HG02885 (cell line): Measurements from ENCODE around the gene KIF4A.

Experiments used
- ATAC-seq: cut with Tn5 transposase; IDR thresholded peaks from one replicate; pipeline ENCODE4 v1.9.1; 2021; ENCODE audit warnings: mild to moderate bottlenecking; ENCODE audit not compliant: unreplicated experiment, poor library complexity

The KIF4A gene

DNA sequence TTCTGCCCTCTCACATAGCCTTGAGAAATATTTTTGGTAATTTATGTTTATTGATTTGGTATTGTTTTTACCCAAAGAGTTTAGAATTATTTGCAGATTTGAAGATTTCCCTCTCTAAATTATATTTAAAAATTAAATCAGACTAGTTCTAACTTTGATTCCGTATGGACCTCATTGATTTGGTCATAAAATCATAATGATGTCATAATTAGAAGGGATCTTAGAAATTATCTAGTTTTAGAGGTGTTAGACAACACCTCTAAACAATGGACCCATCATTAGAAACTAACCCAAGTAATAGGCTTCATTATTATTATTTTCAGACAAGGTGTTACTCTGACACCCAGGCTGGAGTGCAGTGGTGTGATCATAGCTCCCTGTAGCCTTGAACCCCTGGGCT is 178.8 kb downstream of the KIF4A start:
- no peak for ATAC-seq
